Neural progenitor cell (in vitro differentiated cells): Measurements from ENCODE around the gene INPP4B.

ENCODE experiments used
- CTCF ChIP-seq: fragments of 200-600 bp; sonication (generic); IDR thresholded peaks from 2 replicates; pipeline ENCODE4 v1.5.1; 2017; ENCODE audit warnings: antibody characterized with exemption, mild to moderate bottlenecking
- EZH2 ChIP-seq: fragments of 200-600 bp; sonication (generic); IDR thresholded peaks from 2 replicates; pipeline ENCODE4 v1.6.1; 2017; ENCODE audit warnings: antibody characterized with exemption, mild to moderate bottlenecking, moderate library complexity
- EZH2phosphoT487 ChIP-seq: fragments of 200-600 bp; sonication (generic); IDR thresholded peaks from 2 replicates; pipeline ENCODE4 v1.6.1; 2017; ENCODE audit warnings: antibody characterized with exemption

GRCh38 chr4:142567620-142568451 lies 278.3 kb downstream of the INPP4B start:
- TF ChIP-seq EZH2 (no peak), CTCF (no peak), EZH2phosphoT487 (no peak)
